Tibial artery (tissue), 4 donors: ENCODE data around the gene CDV3.

Source experiments
- DNase-seq, 2 donors: peaks; one replicate each; pipeline ENCODE4 v3.0.0-alpha.2; 2019
- H3K27ac ChIP-seq, 2 donors: fragments of 200-600 bp; sonication (generic) in 1 of 2; 1 replicate in 1 of 2; 2 replicates in 1 of 2; pipeline ENCODE4 v1.5.1; 2018 to 2019; ENCODE audit warnings: mild to moderate bottlenecking in 1 of 2
- H3K27me3 ChIP-seq, 2 donors: fragments of 200-600 bp; sonication (generic) in 1 of 2; one replicate each; pipeline versions ENCODE4 v1.5.1 to v1.6.0; 2016 to 2019
- H3K36me3 ChIP-seq, 3 donors: fragments of 200-600 bp; sonication (generic) in 2 of 3; one replicate each; pipeline ENCODE4 v1.5.1; 2016 to 2019; ENCODE audit warnings: mild to moderate bottlenecking in 2 of 3
- H3K4me1 ChIP-seq, 4 donors: fragments of 200-600 bp; sonication (generic) in 2 of 4; 1 replicate in 3 of 4; 2 replicates in 1 of 4; pipeline ENCODE4 v1.5.1; 2016 to 2019
- H3K4me3 ChIP-seq, 2 donors: fragments of 200-600 bp; sonication (generic) in 1 of 2; 1 replicate in 1 of 2; 2 replicates in 1 of 2; pipeline ENCODE4 v1.5.1; 2018 to 2019; ENCODE audit warnings: mild to moderate bottlenecking in 2 of 2
- H3K9me3 ChIP-seq, 3 donors: fragments of 200-600 bp; sonication (generic) in 1 of 3; one replicate each; pipeline ENCODE4 v1.5.1; 2016 to 2019
- intact Hi-C: fragments of 100-400 bp; cut with DNase I; formaldehyde crosslinking; loops from one replicate; pipeline ENCODE4 v1.15.0; 2023; ENCODE audit warnings: low total_unique reads
- TF ChIP-seq, protein P1 (sequence below), 2 experiments: fragments of 200-600 bp in 1 of 2; fragments of 450-650 bp in 1 of 2; IDR thresholded peaks; one replicate each; pipeline ENCODE4 v1.5.1; 2017 to 2019; ENCODE audit warnings: antibody characterized with exemption in 2 of 2, mild to moderate bottlenecking in 1 of 2, moderate library complexity in 1 of 2

The CDV3 gene

DNA sequence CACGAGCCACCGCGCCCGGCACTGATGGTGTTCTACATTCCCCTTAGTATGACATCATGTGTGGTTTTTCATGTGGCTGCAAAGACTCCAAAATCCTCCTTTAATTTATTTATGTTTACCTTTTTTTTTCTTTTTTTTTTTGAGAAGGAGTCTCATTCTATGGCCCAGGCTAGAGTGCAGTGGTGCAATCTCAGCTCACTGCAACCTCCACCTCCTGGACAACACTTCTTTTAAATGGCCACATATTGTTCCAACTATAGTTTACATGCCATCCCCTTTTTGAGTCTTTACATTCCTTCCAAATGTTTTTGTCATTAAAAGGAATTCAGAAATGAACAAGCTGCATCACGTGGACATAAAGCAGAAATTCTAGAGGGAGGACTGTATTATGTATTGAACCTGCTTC, 10.3 kb upstream of the CDV3 start:
- Histone ChIP-seq H3K4me3 (no peak overlapping the region), H3K36me3 (no peaks in the 10 kb centered on the region), H3K27me3 (no peaks in the 10 kb centered on the region), H3K27ac (no peak overlapping the region), H3K9me3 (no peaks in the 10 kb centered on the region), H3K4me1 (no peaks in the 10 kb centered on the region)
- intact Hi-C loops = no loop called here
- DNase-seq = no peak
- TF ChIP-seq, protein P1, sequence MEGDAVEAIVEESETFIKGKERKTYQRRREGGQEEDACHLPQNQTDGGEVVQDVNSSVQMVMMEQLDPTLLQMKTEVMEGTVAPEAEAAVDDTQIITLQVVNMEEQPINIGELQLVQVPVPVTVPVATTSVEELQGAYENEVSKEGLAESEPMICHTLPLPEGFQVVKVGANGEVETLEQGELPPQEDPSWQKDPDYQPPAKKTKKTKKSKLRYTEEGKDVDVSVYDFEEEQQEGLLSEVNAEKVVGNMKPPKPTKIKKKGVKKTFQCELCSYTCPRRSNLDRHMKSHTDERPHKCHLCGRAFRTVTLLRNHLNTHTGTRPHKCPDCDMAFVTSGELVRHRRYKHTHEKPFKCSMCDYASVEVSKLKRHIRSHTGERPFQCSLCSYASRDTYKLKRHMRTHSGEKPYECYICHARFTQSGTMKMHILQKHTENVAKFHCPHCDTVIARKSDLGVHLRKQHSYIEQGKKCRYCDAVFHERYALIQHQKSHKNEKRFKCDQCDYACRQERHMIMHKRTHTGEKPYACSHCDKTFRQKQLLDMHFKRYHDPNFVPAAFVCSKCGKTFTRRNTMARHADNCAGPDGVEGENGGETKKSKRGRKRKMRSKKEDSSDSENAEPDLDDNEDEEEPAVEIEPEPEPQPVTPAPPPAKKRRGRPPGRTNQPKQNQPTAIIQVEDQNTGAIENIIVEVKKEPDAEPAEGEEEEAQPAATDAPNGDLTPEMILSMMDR (IDR thresholded peaks at IDR 0.05) = no peak

DNA sequence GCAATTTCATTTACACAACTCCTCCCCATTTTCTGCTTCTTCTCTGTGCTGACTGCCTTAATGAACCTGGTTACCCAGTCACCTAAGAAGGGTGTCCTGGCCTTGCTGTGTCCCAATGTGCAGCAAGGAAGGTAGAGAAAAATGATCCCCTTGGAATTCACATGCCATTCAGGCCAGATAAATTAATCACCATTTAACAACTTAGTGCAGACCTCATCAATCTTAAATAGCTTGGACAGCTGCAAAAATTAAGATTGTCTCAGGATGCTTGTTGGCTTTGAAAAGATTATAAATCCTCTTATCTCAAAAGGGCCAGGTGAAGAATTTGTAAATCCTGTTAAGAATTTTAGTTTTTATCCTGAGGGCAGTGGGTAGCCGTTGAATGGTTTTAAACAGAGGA, 9.7 kb upstream of the CDV3 start:
- no peak overlapping the region for H3K4me3 ChIP-seq
- TF ChIP-seq, protein P1 (IDR thresholded peaks at IDR 0.05) = no peak
- no peak overlapping the region for H3K27ac ChIP-seq
- peaks cover 0 to 5% (median 0%) of the 10 kb centered on the region in 4 donors for H3K4me1 ChIP-seq
- H3K36me3 ChIP-seq = no peaks in the 10 kb centered on the region
- no peak for DNase-seq
- no peaks in the 10 kb centered on the region for H3K27me3 ChIP-seq
- intact Hi-C loops = no loop called here
- no peaks in the 10 kb centered on the region for H3K9me3 ChIP-seq

GRCh38 chr3:133568294-133569014, 5.0 kb upstream of the CDV3 start:
- intact Hi-C loops = no loop called here
- DNase-seq = no peak
- Histone ChIP-seq H3K4me3 (no peak overlapping the region), H3K27me3 (no peaks in the 10 kb centered on the region), H3K27ac (no peak overlapping the region), H3K9me3 (no peaks in the 10 kb centered on the region), H3K4me1 (peaks cover 0 to 28% (median 16%) of the 10 kb centered on the region in 4 donors), H3K36me3 (no peaks in the 10 kb centered on the region)
- TF ChIP-seq, protein P1 (IDR thresholded peaks at IDR 0.05) = no peak

GRCh38 chr3:133570139-133570936, 3.1 kb upstream of the CDV3 start:
- intact Hi-C loops = loop anchor here (10.0 kb wide), 1 partner anchor 846 kb away; the partner anchor contains the start of gene NPHP3
- TF ChIP-seq, protein P1 (IDR thresholded peaks at IDR 0.05) = no peak
- peaks cover 0 to 34% (median 20%) of the 10 kb centered on the region in 4 donors for H3K4me1 ChIP-seq
- H3K36me3 ChIP-seq = no peaks in the 10 kb centered on the region
- H3K27me3 ChIP-seq = no peaks in the 10 kb centered on the region
- H3K9me3 ChIP-seq = no peaks in the 10 kb centered on the region
- peak overlapping the region; percentile 35 to 46 for H3K27ac ChIP-seq
- no peak for DNase-seq
- no peak overlapping the region for H3K4me3 ChIP-seq

DNA sequence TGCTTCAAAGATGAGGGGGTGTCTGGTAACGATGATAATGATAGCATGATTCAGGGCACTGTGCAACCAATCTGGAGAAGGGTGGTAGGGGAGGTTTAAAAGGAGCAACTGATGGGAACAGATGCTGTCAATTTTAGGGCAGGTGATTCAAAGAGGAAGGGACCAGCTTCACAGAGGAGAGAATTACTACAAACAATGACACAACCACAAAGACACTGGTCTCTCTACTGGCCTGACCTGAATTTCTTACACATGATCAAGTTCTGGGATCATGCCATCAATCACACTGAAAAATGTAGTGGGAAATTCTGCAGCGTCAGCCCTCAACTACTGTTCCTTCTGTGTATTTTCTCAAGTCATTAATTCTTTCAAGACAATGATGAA, 2.6 kb upstream of the CDV3 start:
- TF ChIP-seq, protein P1 (IDR thresholded peaks at IDR 0.05) = no peak
- Histone ChIP-seq H3K4me3 (no peak overlapping the region), H3K27me3 (no peaks in the 10 kb centered on the region), H3K27ac (no peak overlapping the region), H3K4me1 (peaks cover 0 to 40% (median 25%) of the 10 kb centered on the region in 4 donors), H3K9me3 (no peaks in the 10 kb centered on the region), H3K36me3 (peaks cover 0 to 2% (median 0%) of the 10 kb centered on the region in 3 donors)
- DNase-seq = no peak
- intact Hi-C loops = loop anchor here (10.0 kb wide), 1 partner anchor 846 kb away; the partner anchor contains the start of gene NPHP3
